ENCODE results near the gene ZDHHC12. TPM values are rescaled to one million over a fixed set of nuclear protein-coding genes. Genes with fewer than 3 reads are reported as not detected.
A peak's percentile ranks its signal among the peaks of the same experiment; 100 is the strongest.

Gene ZDHHC12
- total RNA-seq, 5 donors from 2014 or later (not counting 1 experiment from before 2014, with no cell fraction given): 22.6 to 32.9 (median 31.4) TPM

DNA sequence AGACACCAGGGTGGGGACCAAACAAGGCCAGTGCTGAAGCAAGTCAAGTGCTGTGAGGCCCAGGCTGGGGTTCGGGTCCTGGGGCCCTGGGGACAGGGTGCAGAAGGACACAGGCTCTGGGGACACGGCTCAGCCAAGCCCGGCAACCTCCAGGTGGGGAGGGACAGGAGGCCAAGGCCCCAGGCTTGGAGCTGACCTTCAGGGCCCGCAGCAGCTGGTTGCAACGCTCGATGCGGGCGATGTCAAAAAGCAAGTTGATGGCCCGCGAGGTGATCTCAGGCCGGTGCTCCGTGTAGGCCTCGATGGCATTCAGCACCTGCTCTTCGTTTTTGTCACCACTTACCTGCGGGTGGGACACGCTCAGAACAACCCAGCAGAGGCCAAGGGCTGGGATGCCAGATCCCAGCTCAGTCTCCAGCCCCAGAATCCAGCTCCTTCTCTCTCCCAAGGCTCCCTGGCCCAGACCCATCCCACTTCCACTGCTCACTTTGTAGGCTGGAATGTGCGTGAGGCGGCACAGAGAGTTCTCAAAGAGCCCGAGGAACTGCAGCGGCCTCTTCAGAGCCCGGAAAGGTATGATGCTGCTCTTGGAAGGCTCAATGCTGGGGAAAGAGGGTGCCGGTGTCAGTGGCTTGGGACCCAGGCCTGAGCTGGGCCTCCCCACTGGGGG is 27.1 kb upstream of the ZDHHC12 start:
- peaks cover 0 to 2% (median 0%) of the 10 kb centered on the region in 3 donors for H3K4me1 Mint-ChIP-seq
- no peak for ATAC-seq (replicated peaks in 1 of 4)
- no peak overlapping the region for H3K27ac ChIP-seq (ENCODE audit: low read length)
- H3K4me3 ChIP-seq (ENCODE audit: control insufficient read depth in 1 of 2, extremely low read depth in 1 of 2, low read length in 1 of 2): no peak overlapping the region
- peaks cover 30 to 51% of the 10 kb centered on the region in 2 donors for H3K36me3 ChIP-seq (ENCODE audit: control insufficient read depth in 2 of 2, extremely low read depth in 1 of 2, insufficient read depth in 1 of 2, low read length in 1 of 2)
- POLR2A ChIA-PET: no interaction called here
- CTCF ChIA-PET: no interaction called here
- no peaks in the 10 kb centered on the region for H3K27me3 Mint-ChIP-seq
- no peak overlapping the region for H3K4me3 Mint-ChIP-seq
- no peaks in the 10 kb centered on the region for H3K27me3 ChIP-seq (replicated peaks in 1 of 2; ENCODE audit: control insufficient read depth in 2 of 2, extremely low read depth in 1 of 2, insufficient read depth in 2 of 2, low read length in 1 of 2)
- H3K9me3 ChIP-seq: no peaks in the 10 kb centered on the region
- no peak for DNase-seq
- H3K9me3 Mint-ChIP-seq: no peaks in the 10 kb centered on the region
- H3K4me1 ChIP-seq (ENCODE audit: control insufficient read depth in 1 of 2, extremely low read depth in 1 of 2, insufficient read depth in 2 of 2, low read length in 2 of 2): no peaks in the 10 kb centered on the region
- H3K27ac Mint-ChIP-seq: no peak overlapping the region
- WGBS (ENCODE audit: insufficient coverage): 95% methylated on average over 16 of the region's 22 CpGs
- H3K36me3 Mint-ChIP-seq: peaks cover 21% of the 10 kb centered on the region

DNA sequence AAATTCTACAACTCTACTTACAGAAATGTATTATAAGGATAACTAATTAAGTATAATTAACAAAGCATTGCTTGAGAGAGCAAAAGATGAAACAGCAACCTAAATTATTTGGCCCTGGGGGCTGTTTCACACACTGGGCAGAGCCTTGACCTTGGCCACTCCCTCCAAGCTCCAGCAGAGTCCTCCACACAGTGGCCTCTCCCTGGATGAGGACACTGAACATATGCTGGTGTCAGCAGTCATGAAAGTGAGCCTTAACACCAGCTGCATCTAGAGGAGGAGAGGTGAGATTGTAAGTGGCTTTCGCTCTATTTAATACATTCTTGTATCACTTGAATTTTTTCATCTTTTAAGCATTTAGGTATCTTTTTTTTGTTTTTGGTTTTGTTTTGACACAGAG is 23.3 kb upstream of the ZDHHC12 start:
- WGBS (ENCODE audit: insufficient coverage): no CpG with 5 or more reads among the region's 1 CpG
- no peaks in the 10 kb centered on the region for H3K9me3 Mint-ChIP-seq
- no peak overlapping the region for H3K27ac ChIP-seq (ENCODE audit: low read length)
- H3K4me1 Mint-ChIP-seq: no peaks in the 10 kb centered on the region
- H3K4me1 ChIP-seq (ENCODE audit: control insufficient read depth in 1 of 2, extremely low read depth in 1 of 2, insufficient read depth in 2 of 2, low read length in 2 of 2): no peaks in the 10 kb centered on the region
- H3K4me3 Mint-ChIP-seq: no peak overlapping the region
- peaks cover 18 to 22% of the 10 kb centered on the region in 2 donors for H3K36me3 ChIP-seq (ENCODE audit: control insufficient read depth in 2 of 2, extremely low read depth in 1 of 2, insufficient read depth in 1 of 2, low read length in 1 of 2)
- no peak overlapping the region for H3K27ac Mint-ChIP-seq
- no peaks in the 10 kb centered on the region for H3K27me3 Mint-ChIP-seq
- ChIA-PET CTCF (interaction anchor here in 1 of 2 donors (0.7 kb wide), 1 partner anchor 21 kb away, joined by 3 read pairs; no protein-coding TSS in a partner anchor), POLR2A (interaction anchor here in 1 of 2 donors (0.6 kb wide), 1 partner anchor 26 kb away, joined by 5 read pairs; no protein-coding TSS in a partner anchor)
- no peak overlapping the region for H3K4me3 ChIP-seq (ENCODE audit: control insufficient read depth in 1 of 2, extremely low read depth in 1 of 2, low read length in 1 of 2)
- DNase-seq (no peak), ATAC-seq (replicated peaks in 1 of 4) (no peak)
- H3K27me3 ChIP-seq (replicated peaks in 1 of 2; ENCODE audit: control insufficient read depth in 2 of 2, extremely low read depth in 1 of 2, insufficient read depth in 2 of 2, low read length in 1 of 2): no peaks in the 10 kb centered on the region
- peaks cover 21% of the 10 kb centered on the region for H3K36me3 Mint-ChIP-seq
- no peaks in the 10 kb centered on the region for H3K9me3 ChIP-seq

DNA sequence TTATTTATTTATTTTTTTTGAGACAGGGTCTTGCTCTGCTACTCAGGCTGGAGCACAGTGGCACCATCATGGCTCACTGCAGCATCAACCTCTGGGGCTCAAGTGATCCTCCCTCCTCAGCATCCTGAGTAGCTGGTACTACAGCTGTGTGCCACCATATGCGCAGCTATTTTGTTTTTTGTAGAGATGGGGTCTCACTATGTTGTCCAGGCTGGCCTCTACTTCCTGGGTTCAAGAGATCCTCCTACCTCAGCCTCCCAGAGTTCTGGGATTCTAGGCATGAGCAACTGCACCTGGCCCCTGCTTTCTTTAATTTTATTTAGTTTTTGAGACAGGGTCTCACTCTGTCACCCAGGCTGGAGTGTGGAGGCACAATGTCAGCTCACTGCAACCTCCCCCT is 19.5 kb upstream of the ZDHHC12 start:
- Histone ChIP-seq H3K4me3 (ENCODE audit: control insufficient read depth in 1 of 2, extremely low read depth in 1 of 2, low read length in 1 of 2) (no peak overlapping the region), H3K4me1 (ENCODE audit: control insufficient read depth in 1 of 2, extremely low read depth in 1 of 2, insufficient read depth in 2 of 2, low read length in 2 of 2) (no peaks in the 10 kb centered on the region), H3K9me3 (no peaks in the 10 kb centered on the region), H3K27me3 (replicated peaks in 1 of 2; ENCODE audit: control insufficient read depth in 2 of 2, extremely low read depth in 1 of 2, insufficient read depth in 2 of 2, low read length in 1 of 2) (no peaks in the 10 kb centered on the region), H3K27ac (ENCODE audit: low read length) (no peak overlapping the region), H3K36me3 (ENCODE audit: control insufficient read depth in 2 of 2, extremely low read depth in 1 of 2, insufficient read depth in 1 of 2, low read length in 1 of 2) (peaks cover 16 to 20% of the 10 kb centered on the region in 2 donors)
- POLR2A ChIA-PET: no interaction called here
- DNase-seq (no peak), ATAC-seq (replicated peaks in 1 of 4) (no peak)
- H3K27ac Mint-ChIP-seq: no peak overlapping the region
- no peak overlapping the region for H3K4me3 Mint-ChIP-seq
- no CpG with 5 or more reads among the region's 1 CpG for whole genome bisulfite sequencing (ENCODE audit: insufficient coverage)
- H3K27me3 Mint-ChIP-seq: no peaks in the 10 kb centered on the region
- H3K36me3 Mint-ChIP-seq: peaks cover 21% of the 10 kb centered on the region
- CTCF ChIA-PET: no interaction called here
- H3K4me1 Mint-ChIP-seq: no peaks in the 10 kb centered on the region
- H3K9me3 Mint-ChIP-seq: no peaks in the 10 kb centered on the region

DNA sequence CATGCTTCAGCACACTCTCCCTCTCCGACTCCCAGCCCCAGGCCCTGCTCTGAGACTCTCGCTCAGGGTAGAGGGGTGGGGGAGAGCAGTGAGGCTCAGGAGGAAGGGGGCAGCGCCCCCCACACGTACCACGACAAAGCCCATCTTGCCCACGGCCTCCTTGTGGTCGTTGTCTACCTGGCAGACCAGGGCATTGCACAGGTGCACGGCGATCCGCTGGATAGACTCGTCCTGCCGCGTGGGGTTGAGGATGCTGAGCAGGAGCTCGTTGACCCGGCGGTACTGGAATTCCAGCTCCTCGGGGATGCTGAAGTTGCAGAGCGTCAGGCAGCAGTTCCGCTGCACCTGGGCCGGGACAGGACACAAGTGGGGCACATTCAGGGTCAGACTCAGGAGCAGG is 18.5 kb upstream of the ZDHHC12 start:
- CTCF ChIA-PET: no interaction called here
- no peaks in the 10 kb centered on the region for H3K4me1 ChIP-seq (ENCODE audit: control insufficient read depth in 1 of 2, extremely low read depth in 1 of 2, insufficient read depth in 2 of 2, low read length in 2 of 2)
- POLR2A ChIA-PET: no interaction called here
- Mint-ChIP-seq H3K36me3 (peaks cover 18% of the 10 kb centered on the region), H3K27ac (no peak overlapping the region), H3K4me1 (no peaks in the 10 kb centered on the region), H3K4me3 (no peak overlapping the region), H3K9me3 (no peaks in the 10 kb centered on the region), H3K27me3 (no peaks in the 10 kb centered on the region)
- H3K27ac ChIP-seq (ENCODE audit: low read length): no peak overlapping the region
- no peaks in the 10 kb centered on the region for H3K27me3 ChIP-seq (replicated peaks in 1 of 2; ENCODE audit: control insufficient read depth in 2 of 2, extremely low read depth in 1 of 2, insufficient read depth in 2 of 2, low read length in 1 of 2)
- DNase-seq (no peak), ATAC-seq (replicated peaks in 1 of 4) (no peak)
- WGBS (ENCODE audit: insufficient coverage): 84% methylated on average over 18 of the region's 20 CpGs
- H3K4me3 ChIP-seq (ENCODE audit: control insufficient read depth in 1 of 2, extremely low read depth in 1 of 2, low read length in 1 of 2): no peak overlapping the region
- no peaks in the 10 kb centered on the region for H3K9me3 ChIP-seq
- peaks cover 12 to 22% of the 10 kb centered on the region in 2 donors for H3K36me3 ChIP-seq (ENCODE audit: control insufficient read depth in 2 of 2, extremely low read depth in 1 of 2, insufficient read depth in 1 of 2, low read length in 1 of 2)

DNA sequence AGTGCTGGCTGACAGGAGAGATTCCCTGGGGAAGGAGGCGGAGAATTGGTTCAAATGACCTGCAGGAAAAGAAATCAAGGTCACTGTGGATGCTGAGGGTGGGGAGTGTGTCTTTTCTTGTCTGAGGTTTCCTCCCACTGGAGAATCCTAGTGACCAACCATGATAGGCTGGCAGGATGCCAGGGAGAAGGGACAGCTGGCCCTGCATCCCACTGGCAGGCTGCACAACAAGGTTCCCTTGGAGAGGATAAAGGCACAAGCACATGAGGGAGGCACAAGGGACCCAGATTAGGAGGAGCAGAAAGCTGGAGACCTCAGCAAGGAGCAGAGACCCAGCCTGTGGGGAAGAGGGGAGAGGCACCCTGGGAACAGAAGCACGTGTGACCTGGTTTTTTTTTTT is 11.4 kb upstream of the ZDHHC12 start:
- H3K27ac ChIP-seq (ENCODE audit: low read length): no peak overlapping the region
- H3K36me3 ChIP-seq (ENCODE audit: control insufficient read depth in 2 of 2, extremely low read depth in 1 of 2, insufficient read depth in 1 of 2, low read length in 1 of 2): peaks cover 18 to 44% of the 10 kb centered on the region in 2 donors
- ATAC-seq (replicated peaks in 1 of 4): no peak
- peaks cover 29% of the 10 kb centered on the region for H3K36me3 Mint-ChIP-seq
- 100% methylated on average over 1 of the region's 2 CpGs for WGBS (ENCODE audit: insufficient coverage)
- no peak overlapping the region for H3K4me3 ChIP-seq (ENCODE audit: control insufficient read depth in 1 of 2, extremely low read depth in 1 of 2, low read length in 1 of 2)
- no peak overlapping the region for H3K4me3 Mint-ChIP-seq
- DNase-seq: no peak
- H3K27ac Mint-ChIP-seq: no peak overlapping the region
- no peaks in the 10 kb centered on the region for H3K9me3 Mint-ChIP-seq
- no peaks in the 10 kb centered on the region for H3K4me1 ChIP-seq (ENCODE audit: control insufficient read depth in 1 of 2, extremely low read depth in 1 of 2, insufficient read depth in 2 of 2, low read length in 2 of 2)
- no peaks in the 10 kb centered on the region for H3K4me1 Mint-ChIP-seq
- no peaks in the 10 kb centered on the region for H3K27me3 ChIP-seq (replicated peaks in 1 of 2; ENCODE audit: control insufficient read depth in 2 of 2, extremely low read depth in 1 of 2, insufficient read depth in 2 of 2, low read length in 1 of 2)
- H3K27me3 Mint-ChIP-seq: no peaks in the 10 kb centered on the region
- no peaks in the 10 kb centered on the region for H3K9me3 ChIP-seq
- CTCF ChIA-PET: no interaction called here
- POLR2A ChIA-PET: no interaction called here

DNA sequence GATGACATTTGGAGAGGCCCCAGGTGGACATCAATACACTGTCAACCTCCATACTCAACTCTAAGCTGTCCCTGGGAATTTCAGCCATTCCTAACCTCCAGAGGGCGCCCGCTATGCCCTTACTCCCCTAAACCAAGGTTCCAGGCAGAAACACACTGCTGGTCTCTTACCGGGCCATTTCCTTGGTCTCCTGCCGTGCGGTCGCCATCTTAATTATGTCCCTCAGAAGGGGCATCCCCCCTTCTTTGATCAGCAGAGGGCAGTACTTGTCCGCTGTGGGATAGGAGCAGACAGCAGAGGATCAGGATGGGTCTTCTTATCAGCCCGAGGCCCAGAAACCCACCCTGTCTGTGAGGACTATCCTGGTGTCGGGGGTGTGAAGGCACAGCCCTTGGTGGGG is 9.3 kb upstream of the ZDHHC12 start:
- WGBS (ENCODE audit: insufficient coverage): 93% methylated on average over 3 of the region's 9 CpGs

More for the DNA sequence above, 9.3 kb upstream of the ZDHHC12 start:
- Histone ChIP-seq H3K4me1 (ENCODE audit: control insufficient read depth in 1 of 2, extremely low read depth in 1 of 2, insufficient read depth in 2 of 2, low read length in 2 of 2) (peaks cover 0 to 2% of the 10 kb centered on the region in 2 experiments), H3K27ac (ENCODE audit: low read length) (no peak overlapping the region), H3K9me3 (no peaks in the 10 kb centered on the region), H3K4me3 (ENCODE audit: control insufficient read depth in 1 of 2, extremely low read depth in 1 of 2, low read length in 1 of 2) (no peak overlapping the region), H3K36me3 (ENCODE audit: control insufficient read depth in 2 of 2, extremely low read depth in 1 of 2, insufficient read depth in 1 of 2, low read length in 1 of 2) (peaks cover 12 to 37% of the 10 kb centered on the region in 2 donors), H3K27me3 (replicated peaks in 1 of 2; ENCODE audit: control insufficient read depth in 2 of 2, extremely low read depth in 1 of 2, insufficient read depth in 2 of 2, low read length in 1 of 2) (no peaks in the 10 kb centered on the region)
- no peaks in the 10 kb centered on the region for H3K27me3 Mint-ChIP-seq
- no peak overlapping the region for H3K4me3 Mint-ChIP-seq
- peaks cover 1 to 16% (median 4%) of the 10 kb centered on the region in 3 donors for H3K4me1 Mint-ChIP-seq
- peak in 1 of 35 experiments; percentile 30 for DNase-seq
- peaks cover 22% of the 10 kb centered on the region for H3K36me3 Mint-ChIP-seq
- no peak overlapping the region for H3K27ac Mint-ChIP-seq
- ChIA-PET CTCF (interaction anchor here in 1 of 2 donors (1.0 kb wide), 1 partner anchor 9 kb away, joined by 4 read pairs; the partner anchor contains the start of gene ZDHHC12), POLR2A (interaction anchor here in 1 of 2 donors (0.6 kb wide), 1 partner anchor 38 kb away, joined by 4 read pairs; no protein-coding TSS in a partner anchor)
- ATAC-seq (replicated peaks in 1 of 4): peak in 2 of 4 experiments; percentile 24
- no peaks in the 10 kb centered on the region for H3K9me3 Mint-ChIP-seq
